Muscle layer of colon (tissue), 2 donors: ENCODE data around the gene SLC34A2.

Experiments
- H3K27ac ChIP-seq: one replicate; pipeline ENCODE4 v1.7.0; 2013; ENCODE audit warnings: low read depth, mild to moderate bottlenecking, low read length, moderate library complexity
- H3K27me3 ChIP-seq, 2 donors: one replicate each; pipeline ENCODE4 v1.7.0; 2013; ENCODE audit warnings: low read length in 2 of 2, mild to moderate bottlenecking in 2 of 2; ENCODE audit not compliant: insufficient read depth in 2 of 2, control insufficient read depth in 1 of 2
- H3K36me3 ChIP-seq: one replicate; pipeline ENCODE4 v1.7.0; 2013; ENCODE audit warnings: mild to moderate bottlenecking, low read length; ENCODE audit not compliant: insufficient read depth
- H3K4me1 ChIP-seq: one replicate; pipeline ENCODE4 v1.7.0; 2013; ENCODE audit warnings: mild to moderate bottlenecking, low read length; ENCODE audit not compliant: insufficient read depth
- H3K4me3 ChIP-seq, 2 donors: one replicate each; pipeline ENCODE4 v1.7.0; 2013; ENCODE audit warnings: low read length in 2 of 2, low read depth in 1 of 2, mild to moderate bottlenecking in 1 of 2, moderate library complexity in 1 of 2
- H3K9ac ChIP-seq: one replicate; pipeline ENCODE4 v1.7.0; 2013; ENCODE audit warnings: low read length
- H3K9me3 ChIP-seq: one replicate; pipeline ENCODE4 v1.7.0; 2013; ENCODE audit warnings: mild to moderate bottlenecking, low read length
- donor health status: abdominal sarcoma.
- donor health status: Adenocarcinoma of cecum.

Gene SLC34A2

DNA sequence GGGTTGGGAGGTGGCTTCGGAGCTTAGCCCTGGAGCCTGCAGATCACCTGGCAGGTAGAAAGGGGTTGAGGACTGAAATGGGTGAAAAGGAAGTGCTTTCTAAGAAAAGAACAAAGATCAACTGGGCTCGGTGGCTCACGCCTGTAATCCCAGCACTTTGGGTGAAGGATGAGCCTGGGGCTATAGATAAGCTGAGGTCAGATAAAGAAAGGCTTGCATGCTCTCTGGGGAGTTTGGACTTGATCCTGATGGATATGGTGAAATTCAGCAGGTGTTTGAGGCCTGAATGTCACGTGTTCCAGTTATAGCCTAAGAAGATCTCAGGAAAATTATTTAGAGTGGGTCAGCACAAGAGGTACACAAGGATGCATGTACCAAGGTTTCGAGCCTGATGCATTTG is 40.8 kb downstream of the SLC34A2 start:
- Histone ChIP-seq H3K27me3 (no peaks in the 10 kb centered on the region), H3K9me3 (no peaks in the 10 kb centered on the region)

DNA sequence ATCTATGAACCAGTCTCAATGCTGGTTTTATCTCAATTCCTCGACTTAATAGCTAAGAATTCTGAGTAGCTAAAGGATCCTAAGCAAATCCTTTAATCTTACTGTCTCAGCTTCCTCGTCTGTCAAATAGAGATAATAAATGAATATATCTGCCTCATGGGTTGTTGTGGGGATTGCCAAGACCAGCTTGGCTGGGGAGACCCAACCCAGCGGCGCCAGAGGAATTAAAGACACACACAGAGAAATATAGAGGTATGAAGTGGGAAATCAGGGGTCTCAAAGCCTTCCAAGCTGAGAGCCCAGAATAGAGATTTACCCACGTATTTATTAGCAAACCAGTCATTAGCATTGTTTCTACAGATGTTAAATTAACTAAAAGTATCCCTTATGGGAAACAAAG is 41.9 kb downstream of the SLC34A2 start:
- Histone ChIP-seq H3K36me3 (no peaks in the 10 kb centered on the region), H3K27me3 (no peaks in the 10 kb centered on the region), H3K4me3 (no peak overlapping the region), H3K4me1 (no peaks in the 10 kb centered on the region), H3K9me3 (no peaks in the 10 kb centered on the region), H3K9ac (no peak overlapping the region), H3K27ac (no peak overlapping the region)

More for the DNA sequence above, 40.8 kb downstream of the SLC34A2 start:
- no peak overlapping the region for H3K4me3 ChIP-seq
- no peak overlapping the region for H3K27ac ChIP-seq
- H3K9ac ChIP-seq: no peak overlapping the region
- no peaks in the 10 kb centered on the region for H3K4me1 ChIP-seq
- H3K36me3 ChIP-seq: no peaks in the 10 kb centered on the region

DNA sequence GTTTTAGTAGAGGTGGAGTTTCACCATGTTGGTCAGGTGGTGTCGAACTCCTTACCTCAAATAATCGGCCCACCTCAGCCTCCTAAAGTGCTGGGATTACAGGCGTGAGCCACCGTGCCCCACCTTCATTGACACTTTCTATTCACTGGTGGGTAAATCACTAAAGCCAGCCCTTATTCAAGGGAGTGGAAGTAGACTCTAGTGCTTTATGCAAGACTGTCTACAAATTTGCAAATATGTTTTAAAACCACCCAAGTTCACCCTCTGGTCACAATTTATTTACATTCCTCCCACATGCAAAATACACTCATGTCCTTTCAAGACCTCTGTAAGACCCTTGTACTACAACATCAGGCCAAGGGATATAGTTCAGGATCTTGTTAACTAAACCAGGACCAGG is 45.0 kb downstream of the SLC34A2 start:
- Histone ChIP-seq H3K9me3 (no peaks in the 10 kb centered on the region), H3K36me3 (no peaks in the 10 kb centered on the region), H3K4me1 (no peaks in the 10 kb centered on the region), H3K27me3 (no peaks in the 10 kb centered on the region), H3K9ac (no peak overlapping the region), H3K4me3 (no peak overlapping the region), H3K27ac (no peak overlapping the region)

DNA sequence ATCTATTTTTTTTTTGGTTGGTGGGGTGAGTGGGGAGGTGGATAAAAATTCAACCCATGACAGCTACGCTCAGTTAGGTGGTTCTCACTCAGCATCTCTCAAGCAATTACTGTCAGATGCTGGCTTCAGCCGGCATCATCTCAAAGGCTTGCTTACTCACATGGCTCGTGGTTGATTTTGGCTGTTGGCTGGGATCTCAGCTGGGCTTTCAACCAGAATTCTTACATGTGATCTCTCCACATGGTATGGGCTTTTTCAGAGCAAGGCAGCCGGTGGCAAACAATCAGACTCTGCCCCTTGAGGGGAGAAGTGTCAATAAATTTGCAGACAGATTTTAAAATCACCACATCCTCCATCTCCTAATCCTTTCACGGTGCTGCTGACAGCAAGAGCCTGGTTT is 47.2 kb downstream of the SLC34A2 start:
- Histone ChIP-seq H3K27ac (no peak overlapping the region), H3K4me3 (no peak overlapping the region), H3K27me3 (no peaks in the 10 kb centered on the region), H3K36me3 (no peaks in the 10 kb centered on the region), H3K9me3 (no peaks in the 10 kb centered on the region), H3K4me1 (no peaks in the 10 kb centered on the region), H3K9ac (no peak overlapping the region)

DNA sequence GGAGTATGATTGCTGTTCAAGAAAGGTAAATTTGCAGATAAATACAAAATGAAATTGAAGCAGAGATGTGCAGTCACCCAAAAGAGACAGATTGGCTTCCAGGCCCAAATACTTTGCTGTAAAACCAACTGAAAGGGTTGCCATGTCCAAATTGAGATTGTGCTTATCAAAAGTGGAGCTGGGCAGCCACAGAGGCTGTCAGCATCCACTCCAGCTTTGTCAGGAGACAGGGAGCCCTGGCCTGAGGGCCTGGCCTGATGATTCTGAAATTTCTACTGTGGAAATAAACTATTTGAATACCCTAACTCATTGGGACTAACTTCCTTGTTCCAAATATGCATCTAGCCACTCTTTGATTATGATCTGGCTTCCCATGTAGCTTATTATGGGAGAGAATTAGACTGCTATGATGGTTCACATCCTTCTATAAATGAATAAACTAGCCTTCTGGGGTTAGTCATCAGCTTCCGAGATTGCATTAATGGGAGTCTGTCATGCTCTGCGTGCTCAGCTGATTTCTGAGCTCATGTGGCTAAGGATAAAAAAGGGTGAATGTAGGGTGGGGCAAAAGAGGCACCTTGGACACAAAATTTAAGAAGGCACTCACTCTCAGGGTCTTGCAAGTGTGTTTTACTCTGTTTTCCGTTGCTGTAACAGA is 48.2 kb downstream of the SLC34A2 start:
- H3K4me1 ChIP-seq: no peaks in the 10 kb centered on the region
- no peaks in the 10 kb centered on the region for H3K9me3 ChIP-seq
- H3K4me3 ChIP-seq: no peak overlapping the region
- no peaks in the 10 kb centered on the region for H3K27me3 ChIP-seq
- no peak overlapping the region for H3K9ac ChIP-seq
- H3K36me3 ChIP-seq: no peaks in the 10 kb centered on the region
- H3K27ac ChIP-seq: no peak overlapping the region

DNA sequence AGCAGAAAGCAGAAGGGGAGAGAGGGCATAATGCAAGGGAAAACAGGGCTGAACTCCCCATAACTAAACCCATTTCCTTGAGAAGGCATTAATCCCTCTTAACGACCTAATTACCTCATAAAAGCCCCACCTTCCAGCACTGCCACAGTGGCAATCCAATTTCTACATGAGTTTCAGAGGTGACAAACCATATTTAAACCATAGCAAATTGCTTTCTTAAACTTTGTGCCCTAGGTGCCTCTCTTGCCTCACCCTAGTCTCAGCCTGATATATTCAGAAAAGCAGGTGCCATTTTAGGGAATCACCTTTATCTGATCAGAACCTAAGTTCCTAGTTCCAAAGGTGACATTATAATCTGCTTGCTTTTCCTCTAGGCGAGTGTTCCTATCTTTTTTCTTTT is 48.9 kb downstream of the SLC34A2 start:
- no peak overlapping the region for H3K27ac ChIP-seq
- H3K27me3 ChIP-seq: no peaks in the 10 kb centered on the region
- H3K36me3 ChIP-seq: no peaks in the 10 kb centered on the region
- no peaks in the 10 kb centered on the region for H3K4me1 ChIP-seq
- H3K9ac ChIP-seq: no peak overlapping the region
- H3K4me3 ChIP-seq: no peak overlapping the region
- no peaks in the 10 kb centered on the region for H3K9me3 ChIP-seq

DNA sequence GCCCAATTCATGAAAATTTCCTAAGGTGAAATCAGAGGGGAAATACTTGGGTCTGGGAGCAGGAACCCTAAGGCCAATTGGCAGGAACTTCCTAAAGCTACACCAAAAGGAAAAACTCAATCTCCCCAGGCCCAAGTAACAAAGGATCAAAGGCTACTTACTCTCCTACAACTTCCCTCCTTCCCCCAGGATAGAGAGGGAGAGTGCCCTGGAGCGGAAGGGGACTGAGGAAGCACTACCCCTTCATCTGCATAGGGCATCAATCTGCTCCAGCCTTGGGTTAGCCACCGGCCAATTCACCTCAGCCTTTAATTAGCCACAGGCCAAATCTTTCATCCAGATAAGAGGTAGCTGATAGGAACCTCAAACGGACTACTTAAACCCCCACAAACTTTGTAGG is 55.0 kb downstream of the SLC34A2 start:
- H3K36me3 ChIP-seq: no peaks in the 10 kb centered on the region
- H3K9ac ChIP-seq: no peak overlapping the region
- H3K9me3 ChIP-seq: no peaks in the 10 kb centered on the region
- H3K4me1 ChIP-seq: no peaks in the 10 kb centered on the region
- no peak overlapping the region for H3K27ac ChIP-seq
- H3K27me3 ChIP-seq: no peaks in the 10 kb centered on the region
- no peak overlapping the region for H3K4me3 ChIP-seq

DNA sequence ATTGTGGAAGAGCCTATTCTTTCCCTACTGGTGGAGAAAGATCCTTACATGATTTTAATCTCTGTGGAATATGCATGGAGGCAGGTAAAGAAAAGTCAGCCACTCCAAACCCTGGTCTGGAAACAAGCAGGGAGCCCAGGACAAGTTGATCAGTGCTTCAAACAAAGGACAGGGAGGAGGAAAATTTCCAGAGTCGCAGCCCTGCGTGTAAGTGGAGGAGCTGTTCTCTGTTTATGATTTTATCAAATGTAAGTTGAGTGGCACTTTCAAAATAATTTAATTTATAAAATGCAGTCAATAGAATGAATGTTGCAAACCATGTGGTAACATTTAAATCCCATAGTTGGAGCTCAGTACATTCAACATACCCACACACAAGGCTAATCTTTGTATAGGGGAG is 57.0 kb downstream of the SLC34A2 start:
- Histone ChIP-seq H3K9ac (no peak overlapping the region), H3K36me3 (no peaks in the 10 kb centered on the region), H3K9me3 (no peaks in the 10 kb centered on the region), H3K27me3 (no peaks in the 10 kb centered on the region), H3K4me3 (no peak overlapping the region), H3K4me1 (no peaks in the 10 kb centered on the region), H3K27ac (no peak overlapping the region)

DNA sequence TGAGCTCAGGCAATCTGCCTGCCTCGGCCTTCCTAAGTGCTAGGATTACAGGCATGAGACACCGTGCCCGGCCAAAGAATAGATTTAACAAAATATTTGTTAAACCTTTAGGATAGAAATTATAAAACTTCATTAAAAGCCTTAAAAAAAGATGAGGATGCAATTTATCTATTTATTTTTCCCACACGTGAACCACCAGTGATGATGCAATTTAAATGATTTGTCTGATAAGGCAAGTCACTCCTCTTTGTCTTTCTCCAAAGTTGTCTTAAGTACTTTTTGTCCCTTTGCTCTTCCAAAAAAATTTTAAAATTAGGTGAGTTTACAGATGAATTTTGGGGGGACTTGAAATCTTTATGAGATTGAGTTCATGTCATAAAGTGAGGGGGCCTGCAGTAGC is 58.2 kb downstream of the SLC34A2 start:
- Histone ChIP-seq H3K27ac (no peak overlapping the region), H3K4me1 (no peaks in the 10 kb centered on the region), H3K9ac (no peak overlapping the region), H3K27me3 (no peaks in the 10 kb centered on the region), H3K9me3 (no peaks in the 10 kb centered on the region), H3K36me3 (no peaks in the 10 kb centered on the region), H3K4me3 (no peak overlapping the region)

DNA sequence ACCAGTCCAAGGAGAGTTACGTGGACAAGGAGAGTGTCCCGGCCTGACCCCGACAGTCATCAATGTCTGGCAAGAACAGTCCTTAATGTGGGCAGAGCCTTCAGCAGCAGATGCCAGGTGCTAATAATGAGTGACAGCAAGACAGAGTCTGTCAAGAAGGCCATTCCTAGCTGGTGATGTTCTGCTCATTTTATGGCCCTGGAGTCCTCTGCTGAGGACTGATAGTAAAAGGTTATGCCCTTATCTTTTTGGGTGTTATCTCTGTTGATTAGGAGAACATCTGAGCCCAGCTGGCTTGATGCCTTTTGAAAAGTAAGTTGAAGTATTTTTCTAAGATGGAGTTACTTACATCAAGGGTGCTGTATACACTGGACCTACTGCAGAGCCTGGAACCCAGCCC is 67.3 kb downstream of the SLC34A2 start:
- Histone ChIP-seq H3K36me3 (no peaks in the 10 kb centered on the region), H3K4me3 (no peak overlapping the region), H3K27ac (no peak overlapping the region), H3K27me3 (no peaks in the 10 kb centered on the region), H3K9me3 (no peaks in the 10 kb centered on the region), H3K4me1 (no peaks in the 10 kb centered on the region), H3K9ac (no peak overlapping the region)

DNA sequence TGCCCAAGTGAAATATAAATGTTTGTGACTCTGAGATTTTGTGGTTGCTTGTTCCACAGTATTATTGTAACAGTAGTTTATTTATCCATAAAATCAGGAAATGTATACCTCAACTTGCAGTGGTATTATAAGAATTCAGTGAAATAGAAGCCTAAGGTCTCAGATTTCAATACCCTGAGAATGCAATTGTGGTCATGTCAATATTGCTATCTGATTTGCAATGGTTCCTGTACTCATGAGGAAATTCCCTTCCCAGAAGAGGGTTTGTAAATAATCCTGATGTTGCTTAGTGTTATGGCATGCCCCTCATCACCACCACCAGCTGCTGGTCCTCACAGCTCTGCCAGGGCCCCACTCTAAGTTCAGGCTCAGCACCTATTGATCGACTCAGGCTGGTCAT is 67.8 kb downstream of the SLC34A2 start:
- H3K27me3 ChIP-seq: no peaks in the 10 kb centered on the region
- no peaks in the 10 kb centered on the region for H3K36me3 ChIP-seq
- H3K9me3 ChIP-seq: no peaks in the 10 kb centered on the region
- H3K4me3 ChIP-seq: no peak overlapping the region
- H3K27ac ChIP-seq: no peak overlapping the region
- no peak overlapping the region for H3K9ac ChIP-seq
- no peaks in the 10 kb centered on the region for H3K4me1 ChIP-seq

DNA sequence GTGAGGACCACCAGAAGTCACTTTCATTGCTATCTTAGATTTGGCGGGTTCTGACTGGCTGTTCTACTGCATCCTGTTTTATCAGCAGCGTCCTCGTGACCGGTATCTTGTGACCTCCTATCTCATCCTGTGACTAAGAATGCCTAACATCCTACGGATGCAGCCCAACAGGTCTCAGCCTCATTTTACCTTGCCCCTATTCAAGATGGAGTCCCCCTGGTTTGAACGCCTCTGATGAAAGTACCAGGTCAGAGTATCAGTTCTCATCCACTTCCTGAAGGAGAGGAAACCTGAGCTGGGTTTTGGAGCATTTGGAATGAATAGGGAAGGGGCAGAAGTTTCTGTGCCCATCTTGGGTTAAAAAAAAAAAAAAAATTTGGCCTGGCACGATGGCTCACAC is 70.2 kb downstream of the SLC34A2 start:
- no peaks in the 10 kb centered on the region for H3K4me1 ChIP-seq
- H3K4me3 ChIP-seq: no peak overlapping the region
- no peak overlapping the region for H3K9ac ChIP-seq
- H3K27ac ChIP-seq: no peak overlapping the region
- no peaks in the 10 kb centered on the region for H3K9me3 ChIP-seq
- no peaks in the 10 kb centered on the region for H3K27me3 ChIP-seq
- H3K36me3 ChIP-seq: no peaks in the 10 kb centered on the region
